Kidney (tissue), 14 donors: ENCODE data around the gene TLR6. TPM values are rescaled to one million over a fixed set of nuclear protein-coding genes. Genes with fewer than 3 reads are reported as not detected.

Experiments used
- DNase-seq, 5 donors: peaks; one replicate each; pipeline ENCODE4 v3.0.0-alpha.2; 2013 to 2020
- FAIRE-seq: peaks from 2 replicates; lab custom pipeline; 2012; peaks lifted over from hg19 to GRCh38; lab: Jason Lieb, UNC
- H3K27ac ChIP-seq, 2 donors: one replicate each; pipeline ENCODE4 v1.7.0; 2013; ENCODE audit warnings: low read depth in 2 of 2, low read length in 2 of 2, inconsistent platforms in 1 of 2
- H3K27me3 ChIP-seq: one replicate; pipeline ENCODE4 v1.7.1; 2013; ENCODE audit warnings: low read length, inconsistent platforms; ENCODE audit not compliant: control insufficient read depth, insufficient read depth
- H3K36me3 ChIP-seq, 3 donors: one replicate each; pipeline versions ENCODE4 v1.7.0 to v1.7.1; 2013; ENCODE audit warnings: low read length in 3 of 3, control low read depth in 1 of 3, inconsistent platforms in 1 of 3; ENCODE audit not compliant: insufficient read depth in 3 of 3, control insufficient read depth in 2 of 3
- H3K4me1 ChIP-seq, 3 donors: one replicate each; pipeline versions ENCODE4 v1.7.0 to v1.7.1; 2013; ENCODE audit warnings: low read length in 3 of 3, inconsistent platforms in 1 of 3, low read depth in 1 of 3; ENCODE audit not compliant: control insufficient read depth in 2 of 3, insufficient read depth in 2 of 3
- H3K4me3 ChIP-seq, 3 donors: one replicate each; pipeline versions ENCODE4 v1.7.0 to v1.8.1; 2013; ENCODE audit warnings: low read length in 3 of 3, control low read depth in 1 of 3, inconsistent platforms in 1 of 3
- H3K9ac ChIP-seq, 3 donors: one replicate each; pipeline versions ENCODE4 v1.7.0 to v1.7.1; 2013; ENCODE audit warnings: low read length in 3 of 3, control low read depth in 1 of 3, inconsistent platforms in 1 of 3
- H3K9me3 ChIP-seq, 3 donors: one replicate each; pipeline versions ENCODE4 v1.7.0 to v1.7.1; 2013; ENCODE audit warnings: low read length in 3 of 3, control low read depth in 1 of 3, inconsistent platforms in 1 of 3; ENCODE audit not compliant: control insufficient read depth in 2 of 3, insufficient read depth in 1 of 3
- CTCF ChIP-seq: IDR thresholded peaks from 3 replicates; pipeline ENCODE4 v1.5.1; 2012; ENCODE audit warnings: mild to moderate bottlenecking, moderate library complexity, borderline replicate concordance; ENCODE audit not compliant: insufficient read depth; ENCODE audit errors: extremely low read depth
- intact Hi-C: fragments of 100-400 bp; cut with DNase I; formaldehyde crosslinking; loops from one replicate; pipeline ENCODE4 v1.11.1; 2022
- polyA plus RNA-seq: library from polyadenylated mRNA; stranded (reverse); fragments of 350-450 nt; fragmentation: Illumina TruSeq; extraction: RNeasy Lipid Tissue Mini Kit (QIAGEN cat#74804); gene quantifications from one replicate; pipeline ENCODE4 v1.2.3, GENCODE V29; 2014; ENCODE audit warnings: low read depth, low replicate concordance; ENCODE audit not compliant: insufficient read depth
- total RNA-seq: library from RNA; stranded (reverse); fragmentation: NEBNext Ultra II Directional; extraction: Animal tissue kit (Norgen Biotek cat#: 25700); gene quantifications from one replicate; pipeline ENCODE4 v1.2.1, GENCODE V29; 2021
- donor health status: control.
- donor health status: control.
- donor health status: control.
- donor health status: control.
- donor health status: control.
- donor health status: DM: yes; HTN: yes; CAD: no.
- donor health status: Normal renal cell carcinoma (clear cell type).

TLR6 gene
- total and polyA plus RNA-seq, 2 donors from 2014 or later: 0.62 to 6.1 TPM

- no peaks in the 10 kb centered on the region for H3K9me3 ChIP-seq
- FAIRE-seq (no peak), DNase-seq (no peak)
- H3K9ac ChIP-seq: no peak overlapping the region
- H3K4me3 ChIP-seq: no peak overlapping the region
- H3K4me1 ChIP-seq: peaks cover 0 to 6% (median 3%) of the 10 kb centered on the region in 3 donors
- H3K27me3 ChIP-seq: no peaks in the 10 kb centered on the region
- intact Hi-C loops: no loop called here
- TF ChIP-seq CTCF: no peak
- H3K27ac ChIP-seq: no peak overlapping the region
- peaks cover 0 to 6% (median 0%) of the 10 kb centered on the region in 3 donors for H3K36me3 ChIP-seq
Observed at GRCh38 chr4:38800961-38801450, 55.6 kb downstream of the TLR6 start.

GRCh38 chr4:38800366-38800765, 56.3 kb downstream of the TLR6 start:
- H3K9me3 ChIP-seq: no peaks in the 10 kb centered on the region
- H3K27ac ChIP-seq: no peak overlapping the region
- peaks cover 0 to 6% (median under 1%) of the 10 kb centered on the region in 3 donors for H3K4me1 ChIP-seq
- H3K27me3 ChIP-seq: no peaks in the 10 kb centered on the region
- H3K4me3 ChIP-seq: no peak overlapping the region
- H3K36me3 ChIP-seq: peaks cover 0 to 6% (median 0%) of the 10 kb centered on the region in 3 donors
- H3K9ac ChIP-seq: no peak overlapping the region
- no peak for DNase-seq
- intact Hi-C loops: no loop called here
- FAIRE-seq: no peak
- TF ChIP-seq CTCF: no peak

DNA sequence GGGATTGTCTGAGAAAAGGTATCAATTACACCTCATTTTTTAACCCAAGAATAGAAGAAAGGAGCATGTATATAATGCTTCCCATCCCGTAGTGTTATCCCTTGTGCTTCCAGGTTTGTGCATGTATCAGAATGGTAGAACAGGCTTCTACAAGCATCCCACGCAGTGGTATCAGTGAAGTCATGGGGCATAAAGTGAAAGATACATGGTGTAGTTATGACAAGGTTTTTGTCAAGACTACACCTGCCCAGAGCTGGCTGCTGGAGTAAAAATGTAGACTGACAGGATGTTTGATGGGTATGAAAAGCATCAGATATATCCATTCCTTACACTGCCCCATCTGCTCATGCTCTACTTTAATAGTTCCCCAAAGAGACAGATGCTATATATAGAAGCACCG, 61.5 kb downstream of the TLR6 start:
- Histone ChIP-seq H3K4me1 (no peaks in the 10 kb centered on the region), H3K27ac (no peak overlapping the region), H3K9ac (no peak overlapping the region), H3K4me3 (no peak overlapping the region), H3K9me3 (no peaks in the 10 kb centered on the region), H3K36me3 (peaks cover 0 to 5% (median 0%) of the 10 kb centered on the region in 3 donors), H3K27me3 (no peaks in the 10 kb centered on the region)
- FAIRE-seq: no peak
- intact Hi-C loops: no loop called here
- DNase-seq: no peak
- no peak for TF ChIP-seq CTCF

DNA sequence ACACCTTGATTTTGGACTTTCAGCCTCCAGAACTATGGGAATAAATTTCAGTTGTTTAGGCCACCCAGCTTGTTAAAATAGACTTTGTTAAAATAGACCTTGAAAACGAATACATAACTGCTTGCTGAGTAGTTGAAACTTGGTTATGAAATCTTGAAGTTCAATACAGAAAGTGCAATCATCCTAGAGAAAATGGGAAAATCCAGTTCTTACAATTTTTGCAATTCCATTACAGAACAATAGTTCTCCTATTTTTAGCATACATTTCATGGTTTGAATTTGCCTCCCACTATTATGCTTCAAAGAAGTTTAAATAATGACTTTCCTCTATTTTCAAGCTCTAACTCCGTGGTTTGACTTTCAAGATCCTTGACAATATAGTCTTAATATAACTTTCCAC, 62.6 kb downstream of the TLR6 start:
- Histone ChIP-seq H3K27me3 (no peaks in the 10 kb centered on the region), H3K4me1 (no peaks in the 10 kb centered on the region), H3K4me3 (no peak overlapping the region), H3K9me3 (no peaks in the 10 kb centered on the region), H3K9ac (no peak overlapping the region), H3K27ac (no peak overlapping the region), H3K36me3 (peaks cover 0 to 1% (median 0%) of the 10 kb centered on the region in 3 donors)
- no peak for DNase-seq
- TF ChIP-seq CTCF: no peak
- no peak for FAIRE-seq
- intact Hi-C loops: no loop called here
